Measurements from ENCODE around the gene BICC1.

DNA sequence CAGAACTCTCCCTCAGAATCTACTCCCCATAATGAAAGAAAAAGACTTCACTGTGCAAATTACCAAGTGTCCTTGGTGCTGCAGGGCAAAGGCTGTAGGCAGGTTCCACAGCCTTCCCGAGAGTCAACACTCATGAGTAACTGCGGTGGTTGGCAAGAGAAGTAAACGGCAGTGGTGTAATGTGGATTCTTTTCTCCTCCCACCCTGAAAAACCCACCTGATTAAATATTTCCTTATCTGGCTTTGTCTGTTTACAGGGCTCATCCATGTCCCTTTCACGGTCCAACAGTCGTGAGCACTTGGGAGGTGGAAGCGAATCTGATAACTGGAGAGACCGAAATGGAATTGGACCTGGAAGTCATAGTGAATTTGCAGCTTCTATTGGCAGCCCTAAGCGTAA is 300.9 kb downstream of the BICC1 start:
- TF ChIP-seq, protein P1, sequence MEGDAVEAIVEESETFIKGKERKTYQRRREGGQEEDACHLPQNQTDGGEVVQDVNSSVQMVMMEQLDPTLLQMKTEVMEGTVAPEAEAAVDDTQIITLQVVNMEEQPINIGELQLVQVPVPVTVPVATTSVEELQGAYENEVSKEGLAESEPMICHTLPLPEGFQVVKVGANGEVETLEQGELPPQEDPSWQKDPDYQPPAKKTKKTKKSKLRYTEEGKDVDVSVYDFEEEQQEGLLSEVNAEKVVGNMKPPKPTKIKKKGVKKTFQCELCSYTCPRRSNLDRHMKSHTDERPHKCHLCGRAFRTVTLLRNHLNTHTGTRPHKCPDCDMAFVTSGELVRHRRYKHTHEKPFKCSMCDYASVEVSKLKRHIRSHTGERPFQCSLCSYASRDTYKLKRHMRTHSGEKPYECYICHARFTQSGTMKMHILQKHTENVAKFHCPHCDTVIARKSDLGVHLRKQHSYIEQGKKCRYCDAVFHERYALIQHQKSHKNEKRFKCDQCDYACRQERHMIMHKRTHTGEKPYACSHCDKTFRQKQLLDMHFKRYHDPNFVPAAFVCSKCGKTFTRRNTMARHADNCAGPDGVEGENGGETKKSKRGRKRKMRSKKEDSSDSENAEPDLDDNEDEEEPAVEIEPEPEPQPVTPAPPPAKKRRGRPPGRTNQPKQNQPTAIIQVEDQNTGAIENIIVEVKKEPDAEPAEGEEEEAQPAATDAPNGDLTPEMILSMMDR (IDR thresholded peaks at IDR 0.05 in 4 of 5, conservative IDR thresholded peaks at IDR 0.05 in 1 of 5): no peak
- TF ChIP-seq POLR2A (IDR thresholded peaks at IDR 0.05): no peak
